NCI-H128 (cell line): Measurements from ENCODE around the gene HMGCL.
"Not testable (repeated sequence)": the region's sequence is repeated elsewhere in the genome, so short reads cannot be mapped to it uniquely, and the experiment has no call there.

Experiments
- DNase-seq: peaks from one replicate; lab custom pipeline; 2025; ENCODE audit not compliant: unreplicated experiment; lab: John Stamatoyannopoulos, UW

Gene HMGCL

GRCh38 chr1:23825076-23825761 lies at the start of gene HMGCL:
HMGCL (minus strand) TSS chr1:23825429; CDS start chr1:23825415, 14 bp downstream.
- peak; percentile 87 for DNase-seq

GRCh38 chr1:23872421-23872820 lies 47.2 kb upstream of the HMGCL start:
- no peak for DNase-seq

- no peak for DNase-seq
These were observed 43.8 kb upstream of the HMGCL start for GRCh38 chr1:23869051-23869450.

GRCh38 chr1:23868557-23869016 lies 43.4 kb upstream of the HMGCL start:
- DNase-seq: no peak

GRCh38 chr1:23867895-23868556 lies 42.8 kb upstream of the HMGCL start, which contains the start of gene FUCA1:
FUCA1 (minus strand) TSS chr1:23868290; CDS start chr1:23868286, 4 bp downstream.
- DNase-seq: peak; percentile 98

- DNase-seq: no peak
These were observed 42.3 kb upstream of the HMGCL start for GRCh38 chr1:23867542-23867894.

GRCh38 chr1:23865543-23865930 lies 40.3 kb upstream of the HMGCL start:
- DNase-seq: no peak

- no peak for DNase-seq
These were observed 39.7 kb upstream of the HMGCL start for GRCh38 chr1:23864801-23865542.

GRCh38 chr1:23862640-23863039 lies 37.4 kb upstream of the HMGCL start:
- DNase-seq: no peak

GRCh38 chr1:23854568-23854967 lies 29.3 kb upstream of the HMGCL start:
- DNase-seq: no peak

GRCh38 chr1:23853124-23853523 lies 27.9 kb upstream of the HMGCL start:
- DNase-seq: not testable (repeated sequence)

GRCh38 chr1:23851406-23851805 lies 26.2 kb upstream of the HMGCL start:
- DNase-seq: not testable (repeated sequence)

- no peak for DNase-seq
These were observed 23.7 kb upstream of the HMGCL start for GRCh38 chr1:23848673-23849616.

GRCh38 chr1:23847482-23848095 lies 22.4 kb upstream of the HMGCL start:
- DNase-seq: not testable (repeated sequence)

GRCh38 chr1:23845163-23845562 lies 19.9 kb upstream of the HMGCL start:
- DNase-seq: no peak

GRCh38 chr1:23843644-23844043 lies 18.4 kb upstream of the HMGCL start:
- DNase-seq: no peak

- no peak for DNase-seq
These were observed 13.2 kb upstream of the HMGCL start for GRCh38 chr1:23838401-23838866.

GRCh38 chr1:23837908-23838307 lies 12.7 kb upstream of the HMGCL start:
- DNase-seq: no peak

- DNase-seq: no peak
These were observed 10.8 kb upstream of the HMGCL start for GRCh38 chr1:23836037-23836436.

GRCh38 chr1:23834156-23834555 lies 8.9 kb upstream of the HMGCL start:
- DNase-seq: not testable (repeated sequence)
